Measurements from ENCODE around the gene MVD. TPM values are rescaled to one million over a fixed set of nuclear protein-coding genes. Genes with fewer than 3 reads are reported as not detected.
A peak's percentile ranks its signal among the peaks of the same experiment; 100 is the strongest.

The MVD gene
- polyA plus RNA-seq, 4 donors: 28.4 to 115 (median 34.9) TPM

GRCh38 chr16:88687254-88687576 lies 24.3 kb upstream of the MVD start:
- 12 to 55% (median 20%) methylated on average over 10 of the region's 10 CpGs for WGBS, 3 donors
- FAIRE-seq (no peak), DNase-seq (peak in 1 of 2 donors; percentile 33)
- no peak overlapping the region for H3K4me3 ChIP-seq (ENCODE audit: low read depth in 1 of 3, low read length in 3 of 3)
- H3K36me3 ChIP-seq (ENCODE audit: control insufficient read depth in 3 of 3, insufficient read depth in 2 of 3, low read depth in 1 of 3, low read length in 3 of 3): no peaks in the 10 kb centered on the region
- H3K9me3 ChIP-seq (ENCODE audit: control insufficient read depth in 2 of 2, insufficient read depth in 1 of 2, low read depth in 1 of 2, low read length in 1 of 2): no peaks in the 10 kb centered on the region
- H3K4me1 ChIP-seq (ENCODE audit: control insufficient read depth in 3 of 3, insufficient read depth in 2 of 3, low read depth in 1 of 3, low read length in 2 of 3): peaks cover 2 to 38% (median 5%) of the 10 kb centered on the region in 3 donors
- H3K27ac ChIP-seq (ENCODE audit: low read depth in 1 of 3, low read length in 2 of 3): no peak overlapping the region
- peaks cover 0 to 44% (median 2%) of the 10 kb centered on the region in 3 donors for H3K27me3 ChIP-seq (ENCODE audit: control insufficient read depth in 3 of 3, insufficient read depth in 3 of 3, low read length in 3 of 3)

- peaks cover 0 to 45% (median 2%) of the 10 kb centered on the region in 3 donors for H3K27me3 ChIP-seq (ENCODE audit: control insufficient read depth in 3 of 3, insufficient read depth in 3 of 3, low read length in 3 of 3)
- peak within 1 kb of the TSS in 2 of 3 donors; percentile 21 to 71 for H3K27ac ChIP-seq (ENCODE audit: low read depth in 1 of 3, low read length in 2 of 3)
- no peaks in the 10 kb centered on the region for H3K36me3 ChIP-seq (ENCODE audit: control insufficient read depth in 3 of 3, insufficient read depth in 2 of 3, low read depth in 1 of 3, low read length in 3 of 3)
- DNase-seq: peak; percentile 85 to 93
- H3K9me3 ChIP-seq (ENCODE audit: control insufficient read depth in 2 of 2, insufficient read depth in 1 of 2, low read depth in 1 of 2, low read length in 1 of 2): no peaks in the 10 kb centered on the region
- 4 to 6% (median 6%) methylated on average over 44 to 65 of the region's 65 CpGs for WGBS, 3 donors
- FAIRE-seq: no peak
- H3K4me3 ChIP-seq (ENCODE audit: low read depth in 1 of 3, low read length in 3 of 3): peak within 1 kb of the TSS; percentile 41 to 60 (median 51)
- H3K4me1 ChIP-seq (ENCODE audit: control insufficient read depth in 3 of 3, insufficient read depth in 2 of 3, low read depth in 1 of 3, low read length in 2 of 3): peaks cover 2 to 38% (median 5%) of the 10 kb centered on the region in 3 donors
These were observed 23.8 kb upstream of the MVD start, which contains the start of gene SNAI3 for GRCh38 chr16:88686439-88687253. SNAI3 (minus strand) TSS chr16:88686507; CDS start chr16:88686406, 101 bp downstream.

GRCh38 chr16:88686062-88686438 lies 23.2 kb upstream of the MVD start:
- FAIRE-seq (no peak), DNase-seq (no peak)
- Histone ChIP-seq H3K4me3 (ENCODE audit: low read depth in 1 of 3, low read length in 3 of 3) (peak overlapping the region; percentile 41 to 60 (median 51)), H3K4me1 (ENCODE audit: control insufficient read depth in 3 of 3, insufficient read depth in 2 of 3, low read depth in 1 of 3, low read length in 2 of 3) (peaks cover 2 to 38% (median 5%) of the 10 kb centered on the region in 3 donors), H3K27me3 (ENCODE audit: control insufficient read depth in 3 of 3, insufficient read depth in 3 of 3, low read length in 3 of 3) (peaks cover 0 to 51% (median 2%) of the 10 kb centered on the region in 3 donors), H3K9me3 (ENCODE audit: control insufficient read depth in 2 of 2, insufficient read depth in 1 of 2, low read depth in 1 of 2, low read length in 1 of 2) (no peaks in the 10 kb centered on the region), H3K27ac (ENCODE audit: low read depth in 1 of 3, low read length in 2 of 3) (peak overlapping the region in 1 of 3 donors; percentile 71), H3K36me3 (ENCODE audit: control insufficient read depth in 3 of 3, insufficient read depth in 2 of 3, low read depth in 1 of 3, low read length in 3 of 3) (no peaks in the 10 kb centered on the region)
- 0 to 1% (median 1%) methylated on average over 21 to 25 of the region's 25 CpGs for WGBS, 3 donors

- peak overlapping the region in 2 of 3 donors; percentile 21 to 71 for H3K27ac ChIP-seq (ENCODE audit: low read depth in 1 of 3, low read length in 2 of 3)
- peaks cover 0 to 49% (median 2%) of the 10 kb centered on the region in 3 donors for H3K27me3 ChIP-seq (ENCODE audit: control insufficient read depth in 3 of 3, insufficient read depth in 3 of 3, low read length in 3 of 3)
- H3K4me3 ChIP-seq (ENCODE audit: low read depth in 1 of 3, low read length in 3 of 3): peak overlapping the region; percentile 41 to 60 (median 51)
- FAIRE-seq: no peak
- DNase-seq: peak in 1 of 2 donors; percentile 48
- H3K9me3 ChIP-seq (ENCODE audit: control insufficient read depth in 2 of 2, insufficient read depth in 1 of 2, low read depth in 1 of 2, low read length in 1 of 2): no peaks in the 10 kb centered on the region
- WGBS, 3 donors: 5 to 7% (median 6%) methylated on average over 32 to 33 of the region's 33 CpGs
- peaks cover 2 to 38% (median 5%) of the 10 kb centered on the region in 3 donors for H3K4me1 ChIP-seq (ENCODE audit: control insufficient read depth in 3 of 3, insufficient read depth in 2 of 3, low read depth in 1 of 3, low read length in 2 of 3)
- no peaks in the 10 kb centered on the region for H3K36me3 ChIP-seq (ENCODE audit: control insufficient read depth in 3 of 3, insufficient read depth in 2 of 3, low read depth in 1 of 3, low read length in 3 of 3)
These were observed 22.5 kb upstream of the MVD start for GRCh38 chr16:88685156-88686061.

- FAIRE-seq (no peak), DNase-seq (no peak)
- Histone ChIP-seq H3K4me1 (ENCODE audit: control insufficient read depth in 3 of 3, insufficient read depth in 2 of 3, low read depth in 1 of 3, low read length in 2 of 3) (peaks cover 2 to 38% (median 5%) of the 10 kb centered on the region in 3 donors), H3K27ac (ENCODE audit: low read depth in 1 of 3, low read length in 2 of 3) (no peak overlapping the region), H3K9me3 (ENCODE audit: control insufficient read depth in 2 of 2, insufficient read depth in 1 of 2, low read depth in 1 of 2, low read length in 1 of 2) (no peaks in the 10 kb centered on the region), H3K27me3 (ENCODE audit: control insufficient read depth in 3 of 3, insufficient read depth in 3 of 3, low read length in 3 of 3) (peaks cover 0 to 49% (median 2%) of the 10 kb centered on the region in 3 donors), H3K4me3 (ENCODE audit: low read depth in 1 of 3, low read length in 3 of 3) (no peak overlapping the region), H3K36me3 (ENCODE audit: control insufficient read depth in 3 of 3, insufficient read depth in 2 of 3, low read depth in 1 of 3, low read length in 3 of 3) (no peaks in the 10 kb centered on the region)
- WGBS, 3 donors: 73 to 82% (median 75%) methylated on average over 15 of the region's 15 CpGs
These were observed 21.8 kb upstream of the MVD start for GRCh38 chr16:88684569-88685155.

- Histone ChIP-seq H3K4me1 (ENCODE audit: control insufficient read depth in 3 of 3, insufficient read depth in 2 of 3, low read depth in 1 of 3, low read length in 2 of 3) (peaks cover 0 to 19% (median 4%) of the 10 kb centered on the region in 3 donors), H3K27ac (ENCODE audit: low read depth in 1 of 3, low read length in 2 of 3) (peak overlapping the region in 2 of 3 donors; percentile 25 to 90), H3K36me3 (ENCODE audit: control insufficient read depth in 3 of 3, insufficient read depth in 2 of 3, low read depth in 1 of 3, low read length in 3 of 3) (no peaks in the 10 kb centered on the region), H3K4me3 (ENCODE audit: low read depth in 1 of 3, low read length in 3 of 3) (no peak overlapping the region), H3K27me3 (ENCODE audit: control insufficient read depth in 3 of 3, insufficient read depth in 3 of 3, low read length in 3 of 3) (peaks cover 0 to 59% (median 2%) of the 10 kb centered on the region in 3 donors), H3K9me3 (ENCODE audit: control insufficient read depth in 2 of 2, insufficient read depth in 1 of 2, low read depth in 1 of 2, low read length in 1 of 2) (no peaks in the 10 kb centered on the region)
- DNase-seq (peak in 1 of 2 donors; percentile 50), FAIRE-seq (no peak)
- WGBS, 3 donors: 44 to 61% (median 49%) methylated on average over 21 of the region's 21 CpGs
These were observed 19.0 kb upstream of the MVD start for GRCh38 chr16:88681709-88682451.

GRCh38 chr16:88681084-88681680 lies 18.3 kb upstream of the MVD start:
- H3K9me3 ChIP-seq (ENCODE audit: control insufficient read depth in 2 of 2, insufficient read depth in 1 of 2, low read depth in 1 of 2, low read length in 1 of 2): no peaks in the 10 kb centered on the region
- no peaks in the 10 kb centered on the region for H3K36me3 ChIP-seq (ENCODE audit: control insufficient read depth in 3 of 3, insufficient read depth in 2 of 3, low read depth in 1 of 3, low read length in 3 of 3)
- H3K4me3 ChIP-seq (ENCODE audit: low read depth in 1 of 3, low read length in 3 of 3): no peak overlapping the region
- FAIRE-seq (no peak), DNase-seq (peak; percentile 21 to 59)
- WGBS, 3 donors: 55 to 65% (median 60%) methylated on average over 31 of the region's 31 CpGs
- peak overlapping the region in 1 of 3 donors; percentile 90 for H3K27ac ChIP-seq (ENCODE audit: low read depth in 1 of 3, low read length in 2 of 3)
- peaks cover 0 to 56% (median 2%) of the 10 kb centered on the region in 3 donors for H3K27me3 ChIP-seq (ENCODE audit: control insufficient read depth in 3 of 3, insufficient read depth in 3 of 3, low read length in 3 of 3)
- peaks cover 0 to 15% (median 0%) of the 10 kb centered on the region in 3 donors for H3K4me1 ChIP-seq (ENCODE audit: control insufficient read depth in 3 of 3, insufficient read depth in 2 of 3, low read depth in 1 of 3, low read length in 2 of 3)
